Peyer's patch (tissue), 4 donors: ENCODE data around the gene SLC9A5. TPM values are rescaled to one million over a fixed set of nuclear protein-coding genes. Genes with fewer than 3 reads are reported as not detected.

Experiments
- DNase-seq, 3 donors: peaks; one replicate each; pipeline ENCODE4 v3.0.0-alpha.2; 2017 to 2019
- H3K27ac ChIP-seq, 4 donors: fragments of 200-600 bp; sonication (generic); one replicate each; pipeline ENCODE4 v1.5.1; 2016 to 2019
- H3K27me3 ChIP-seq, 2 donors: fragments of 200-600 bp; sonication (generic); one replicate each; pipeline ENCODE4 v1.5.1; 2019
- H3K36me3 ChIP-seq, 3 donors: fragments of 200-600 bp; sonication (generic); one replicate each; pipeline ENCODE4 v1.5.1; 2016 to 2019
- H3K4me1 ChIP-seq, 4 donors: fragments of 200-600 bp; sonication (generic); one replicate each; pipeline ENCODE4 v1.5.1; 2016 to 2019
- H3K4me3 ChIP-seq, 4 donors: fragments of 200-600 bp; sonication (generic); 1 replicate in 3 of 4; 2 replicates in 1 of 4; pipeline ENCODE4 v1.5.1; 2016 to 2019; ENCODE audit warnings: mild to moderate bottlenecking in 1 of 4
- H3K9me3 ChIP-seq, 4 donors: fragments of 200-600 bp; sonication (generic); one replicate each; pipeline ENCODE4 v1.5.1; 2016 to 2019; ENCODE audit warnings: mild to moderate bottlenecking in 1 of 4
- CTCF ChIP-seq, 6 experiments: fragments of 450-650 bp in 4 of 6; fragments of 200-600 bp in 2 of 6; sonication (generic) in 1 of 6; IDR thresholded peaks; one replicate each; pipeline ENCODE4 v1.5.1; 2017 to 2019; ENCODE audit warnings: antibody characterized with exemption in 6 of 6, mild to moderate bottlenecking in 3 of 6, moderate library complexity in 1 of 6
- POLR2A ChIP-seq, 2 donors: fragments of 450-650 bp; IDR thresholded peaks; one replicate each; pipeline ENCODE4 v1.5.1; 2017; ENCODE audit warnings: antibody characterized with exemption in 2 of 2, mild to moderate bottlenecking in 2 of 2, moderate library complexity in 2 of 2
- total RNA-seq, 4 donors: library from RNA; depleted of rRNA; stranded (reverse); fragments of >200 nt; gene quantifications; one replicate each; pipeline ENCODE4 v1.1.0, GENCODE V29; 2016

Gene SLC9A5
- total RNA-seq, 4 donors from 2014 or later = 1.2 to 2.2 (median 1.8) TPM

GRCh38 chr16:67235816-67236562 is 12.8 kb upstream of the SLC9A5 start:
- Histone ChIP-seq H3K27ac (no peak overlapping the region), H3K9me3 (no peaks in the 10 kb centered on the region), H3K27me3 (no peaks in the 10 kb centered on the region), H3K4me1 (peaks cover 0 to 7% (median 2%) of the 10 kb centered on the region in 4 donors), H3K4me3 (no peak overlapping the region), H3K36me3 (peaks cover 0 to 78% (median 0%) of the 10 kb centered on the region in 3 donors)
- TF ChIP-seq CTCF (IDR thresholded peaks at IDR 0.05) = no peak
- no peak for TF ChIP-seq POLR2A (IDR thresholded peaks at IDR 0.05)
- no peak for DNase-seq

GRCh38 chr16:67236563-67237395 is 12.0 kb upstream of the SLC9A5 start:
- H3K4me1 ChIP-seq = peaks cover 0 to 15% (median 8%) of the 10 kb centered on the region in 4 donors
- no peaks in the 10 kb centered on the region for H3K27me3 ChIP-seq
- H3K27ac ChIP-seq = no peak overlapping the region
- H3K36me3 ChIP-seq = peaks cover 0 to 70% (median 0%) of the 10 kb centered on the region in 3 donors
- no peak for TF ChIP-seq POLR2A (IDR thresholded peaks at IDR 0.05)
- TF ChIP-seq CTCF (IDR thresholded peaks at IDR 0.05) = no peak
- H3K9me3 ChIP-seq = no peaks in the 10 kb centered on the region
- H3K4me3 ChIP-seq = no peak overlapping the region
- peak in 1 of 3 donors; percentile 63 for DNase-seq

GRCh38 chr16:67237396-67238277 is 11.1 kb upstream of the SLC9A5 start:
- peaks cover 0 to 67% (median 0%) of the 10 kb centered on the region in 3 donors for H3K36me3 ChIP-seq

GRCh38 chr16:67238278-67238575 is 10.6 kb upstream of the SLC9A5 start:
- Histone ChIP-seq H3K9me3 (no peaks in the 10 kb centered on the region), H3K4me1 (peaks cover 0 to 30% (median 8%) of the 10 kb centered on the region in 4 donors), H3K27me3 (no peaks in the 10 kb centered on the region), H3K27ac (no peak overlapping the region), H3K36me3 (peaks cover 0 to 65% (median 0%) of the 10 kb centered on the region in 3 donors), H3K4me3 (no peak overlapping the region)
- TF ChIP-seq CTCF (IDR thresholded peaks at IDR 0.05) = no peak
- no peak for TF ChIP-seq POLR2A (IDR thresholded peaks at IDR 0.05)
- DNase-seq = no peak

More at GRCh38 chr16:67237396-67238277, 11.1 kb upstream of the SLC9A5 start:
- Histone ChIP-seq H3K4me1 (peaks cover 0 to 24% (median 8%) of the 10 kb centered on the region in 4 donors), H3K27ac (no peak overlapping the region), H3K9me3 (no peaks in the 10 kb centered on the region), H3K27me3 (no peaks in the 10 kb centered on the region), H3K4me3 (no peak overlapping the region)
- DNase-seq = peak in 1 of 3 donors; percentile 41
- TF ChIP-seq CTCF (IDR thresholded peaks at IDR 0.05) (no peak), POLR2A (IDR thresholded peaks at IDR 0.05) (no peak)

- no peak overlapping the region for H3K27ac ChIP-seq
- H3K36me3 ChIP-seq = peaks cover 0 to 58% (median 0%) of the 10 kb centered on the region in 3 donors
- TF ChIP-seq POLR2A (IDR thresholded peaks at IDR 0.05) (no peak), CTCF (IDR thresholded peaks at IDR 0.05) (no peak)
- no peaks in the 10 kb centered on the region for H3K9me3 ChIP-seq
- peak in 1 of 3 donors; percentile 19 for DNase-seq
- no peaks in the 10 kb centered on the region for H3K27me3 ChIP-seq
- H3K4me1 ChIP-seq = peaks cover 0 to 37% (median 12%) of the 10 kb centered on the region in 4 donors
- no peak overlapping the region for H3K4me3 ChIP-seq
These were observed 9.8 kb upstream of the SLC9A5 start for GRCh38 chr16:67238806-67239470.
